Measurements from ENCODE around the gene KLHL10.
A peak's percentile ranks its signal among the peaks of the same experiment; 100 is the strongest.
"Not testable (repeated sequence)": the region's sequence is repeated elsewhere in the genome, so short reads cannot be mapped to it uniquely, and the experiment has no call there.

The KLHL10 gene

GRCh38 chr17:41824086-41824485 lies 13.5 kb upstream of the KLHL10 start:
- H3K4me3 ChIP-seq (ENCODE audit: low read depth, low read length), result no peak overlapping the region
- TF ChIP-seq CTCF (IDR thresholded peaks at IDR 0.05; ENCODE audit: low read depth, low read length, missing control alignments), result no peak
- no peak for DNase-seq (ENCODE audit: low read depth)

- no peak for TF ChIP-seq CTCF (IDR thresholded peaks at IDR 0.05; ENCODE audit: low read depth, low read length, missing control alignments)
- DNase-seq (ENCODE audit: low read depth), result no peak
- H3K4me3 ChIP-seq (ENCODE audit: low read depth, low read length), result no peak overlapping the region
Observed at GRCh38 chr17:41825175-41825845, 12.3 kb upstream of the KLHL10 start.

- H3K4me3 ChIP-seq (ENCODE audit: low read depth, low read length); DNase-seq (ENCODE audit: low read depth): not testable (repeated sequence)
Observed at GRCh38 chr17:41829961-41830360, 7.7 kb upstream of the KLHL10 start.

- no peak for TF ChIP-seq CTCF (IDR thresholded peaks at IDR 0.05; ENCODE audit: low read depth, low read length, missing control alignments)
- DNase-seq (ENCODE audit: low read depth), result no peak
- H3K4me3 ChIP-seq (ENCODE audit: low read depth, low read length), result peak overlapping the region; percentile 73
Observed at GRCh38 chr17:41835214-41835799, 2.3 kb upstream of the KLHL10 start.

- no peak for TF ChIP-seq CTCF (IDR thresholded peaks at IDR 0.05; ENCODE audit: low read depth, low read length, missing control alignments)
- no peak for DNase-seq (ENCODE audit: low read depth)
- peak within 1 kb of the TSS; percentile 73 for H3K4me3 ChIP-seq (ENCODE audit: low read depth, low read length)
Observed at GRCh38 chr17:41835800-41836549, 1.6 kb upstream of the KLHL10 start, which contains the start of gene NT5C3B. Gene NT5C3B, minus strand, starts transcription at chr17:41836232. Its CDS starts 39 bp downstream, at chr17:41836193.

- no peak for DNase-seq (ENCODE audit: low read depth)
- no peak for TF ChIP-seq CTCF (IDR thresholded peaks at IDR 0.05; ENCODE audit: low read depth, low read length, missing control alignments)
- peak overlapping the region; percentile 73 for H3K4me3 ChIP-seq (ENCODE audit: low read depth, low read length)
Observed at GRCh38 chr17:41836550-41837196, 952 bp upstream of the KLHL10 start.

GRCh38 chr17:41839448-41839847 lies 1.8 kb downstream of the KLHL10 start:
- H3K4me3 ChIP-seq (ENCODE audit: low read depth, low read length); DNase-seq (ENCODE audit: low read depth): not testable (repeated sequence)

GRCh38 chr17:41840781-41841180 lies 3.2 kb downstream of the KLHL10 start:
- not testable (repeated sequence) for DNase-seq (ENCODE audit: low read depth); H3K4me3 ChIP-seq (ENCODE audit: low read depth, low read length)

All from GM12864 (cell line).